ENCODE measurements around the gene PLXNA4. TPM values are rescaled to one million over a fixed set of nuclear protein-coding genes. Genes with fewer than 3 reads are reported as not detected.

PLXNA4 gene
- total RNA-seq, 1 donor from 2014 or later = 2.1 TPM

DNA sequence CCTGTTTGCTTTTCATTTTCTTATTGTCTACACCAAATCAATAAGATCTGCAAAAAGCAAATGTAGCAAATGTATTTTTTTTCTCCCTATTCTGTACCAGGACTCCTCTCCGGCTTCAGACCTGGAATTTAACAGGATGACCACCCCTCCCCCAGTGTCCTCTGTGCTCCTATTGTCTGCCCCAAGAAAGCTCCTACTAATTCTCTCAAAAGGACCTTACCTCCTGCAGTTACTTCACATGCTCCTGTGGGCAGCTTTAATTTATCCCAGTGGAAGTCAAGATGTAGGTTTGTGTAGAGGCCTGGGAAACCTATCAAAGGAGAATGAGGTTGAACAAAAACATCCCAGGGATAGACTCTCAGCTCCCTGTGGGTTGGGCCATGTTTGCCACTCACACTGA, 31.3 kb downstream of the PLXNA4 start:
- H3K9ac ChIP-seq (ENCODE audit: low read depth in 1 of 3, low read length in 3 of 3) = no peak overlapping the region
- no peaks in the 10 kb centered on the region for H3K36me3 ChIP-seq (ENCODE audit: control insufficient read depth in 3 of 3, insufficient read depth in 3 of 3, low read length in 3 of 3)
- no peaks in the 10 kb centered on the region for H3K4me1 ChIP-seq (ENCODE audit: control insufficient read depth in 3 of 3, insufficient read depth in 3 of 3, low read length in 3 of 3)
- H3K4me3 ChIP-seq (ENCODE audit: low read length in 3 of 3) = no peak overlapping the region
- H3K27me3 ChIP-seq (ENCODE audit: control insufficient read depth in 3 of 3, insufficient read depth in 3 of 3, low read length in 3 of 3) = no peaks in the 10 kb centered on the region
- peaks cover 0 to 3% (median 0%) of the 10 kb centered on the region in 3 donors for H3K9me3 ChIP-seq (ENCODE audit: control insufficient read depth in 3 of 3, low read length in 3 of 3)
- H3K27ac ChIP-seq (ENCODE audit: low read depth, low read length) = no peak overlapping the region

DNA sequence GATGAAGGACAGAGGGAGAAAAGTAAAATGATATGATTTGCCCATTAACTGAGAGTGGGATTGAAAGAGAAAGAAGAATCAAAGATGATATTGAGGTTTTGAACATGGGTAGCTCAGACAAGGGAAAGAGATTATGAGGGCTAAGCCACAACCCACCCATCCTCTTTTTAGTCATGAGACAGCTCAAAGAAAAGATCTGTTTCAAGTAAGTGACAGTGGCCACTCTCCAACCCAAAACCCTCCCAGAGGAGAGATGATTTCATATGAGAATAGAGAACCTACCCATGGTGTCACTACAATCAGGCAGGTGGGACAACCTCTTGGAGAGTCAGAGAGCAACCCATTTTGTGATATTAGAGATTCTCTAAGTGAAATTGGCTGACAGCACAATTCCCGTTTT, 32.2 kb downstream of the PLXNA4 start:
- Histone ChIP-seq H3K27me3 (ENCODE audit: control insufficient read depth in 3 of 3, insufficient read depth in 3 of 3, low read length in 3 of 3) (no peaks in the 10 kb centered on the region), H3K4me1 (ENCODE audit: control insufficient read depth in 3 of 3, insufficient read depth in 3 of 3, low read length in 3 of 3) (no peaks in the 10 kb centered on the region), H3K9me3 (ENCODE audit: control insufficient read depth in 3 of 3, low read length in 3 of 3) (peaks cover 0 to 3% (median 0%) of the 10 kb centered on the region in 3 donors), H3K36me3 (ENCODE audit: control insufficient read depth in 3 of 3, insufficient read depth in 3 of 3, low read length in 3 of 3) (no peaks in the 10 kb centered on the region), H3K9ac (ENCODE audit: low read depth in 1 of 3, low read length in 3 of 3) (no peak overlapping the region), H3K4me3 (ENCODE audit: low read length in 3 of 3) (no peak overlapping the region), H3K27ac (ENCODE audit: low read depth, low read length) (no peak overlapping the region)

DNA sequence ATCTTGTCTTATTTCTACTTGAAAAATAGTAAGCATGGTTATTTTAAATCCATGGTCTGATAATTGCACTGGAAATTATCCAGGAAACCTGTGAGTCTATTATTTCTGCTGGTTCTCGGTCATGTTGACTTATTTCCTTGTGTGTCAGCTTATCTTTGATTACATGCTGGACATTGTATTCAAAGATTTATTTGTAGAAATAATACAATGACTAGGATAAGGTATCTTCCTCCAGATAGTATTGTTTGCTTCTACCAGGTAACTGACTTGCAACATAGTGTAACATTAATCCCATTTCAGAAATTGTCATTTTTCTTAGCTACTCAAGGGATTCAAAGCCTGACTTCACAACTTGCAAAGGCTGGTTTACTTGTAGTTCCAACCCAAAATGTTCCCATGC, 33.4 kb downstream of the PLXNA4 start:
- H3K27me3 ChIP-seq (ENCODE audit: control insufficient read depth in 3 of 3, insufficient read depth in 3 of 3, low read length in 3 of 3) = no peaks in the 10 kb centered on the region
- H3K9me3 ChIP-seq (ENCODE audit: control insufficient read depth in 3 of 3, low read length in 3 of 3) = peaks cover 0 to 3% (median 0%) of the 10 kb centered on the region in 3 donors
- H3K27ac ChIP-seq (ENCODE audit: low read depth, low read length) = no peak overlapping the region
- no peak overlapping the region for H3K4me3 ChIP-seq (ENCODE audit: low read length in 3 of 3)
- H3K9ac ChIP-seq (ENCODE audit: low read depth in 1 of 3, low read length in 3 of 3) = no peak overlapping the region
- H3K36me3 ChIP-seq (ENCODE audit: control insufficient read depth in 3 of 3, insufficient read depth in 3 of 3, low read length in 3 of 3) = no peaks in the 10 kb centered on the region
- H3K4me1 ChIP-seq (ENCODE audit: control insufficient read depth in 3 of 3, insufficient read depth in 3 of 3, low read length in 3 of 3) = no peaks in the 10 kb centered on the region

DNA sequence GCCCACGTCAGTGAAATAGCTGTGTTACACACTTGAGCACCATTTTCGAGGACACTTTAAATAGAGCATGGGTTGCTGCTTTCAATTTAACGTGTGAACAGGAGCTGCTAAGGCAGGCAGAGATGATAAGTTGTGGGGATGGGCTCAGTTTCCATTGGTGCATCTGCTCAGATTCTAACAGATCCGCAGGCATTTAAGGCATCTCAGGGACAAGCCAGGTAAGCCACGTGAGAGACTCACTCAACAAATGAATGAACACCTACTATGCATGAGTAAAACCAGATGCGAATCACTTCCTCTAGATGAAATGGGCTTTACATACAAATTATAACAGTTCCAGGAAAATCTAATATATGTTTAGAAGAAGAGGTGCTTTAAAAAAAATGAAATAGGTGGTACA, 34.6 kb downstream of the PLXNA4 start:
- no peak overlapping the region for H3K27ac ChIP-seq (ENCODE audit: low read depth, low read length)
- peaks cover 0 to 3% (median 0%) of the 10 kb centered on the region in 3 donors for H3K9me3 ChIP-seq (ENCODE audit: control insufficient read depth in 3 of 3, low read length in 3 of 3)
- peaks cover 0 to 3% (median 0%) of the 10 kb centered on the region in 3 donors for H3K27me3 ChIP-seq (ENCODE audit: control insufficient read depth in 3 of 3, insufficient read depth in 3 of 3, low read length in 3 of 3)
- H3K36me3 ChIP-seq (ENCODE audit: control insufficient read depth in 3 of 3, insufficient read depth in 3 of 3, low read length in 3 of 3) = no peaks in the 10 kb centered on the region
- peaks cover 0 to 3% (median 0%) of the 10 kb centered on the region in 3 donors for H3K4me1 ChIP-seq (ENCODE audit: control insufficient read depth in 3 of 3, insufficient read depth in 3 of 3, low read length in 3 of 3)
- no peak overlapping the region for H3K9ac ChIP-seq (ENCODE audit: low read depth in 1 of 3, low read length in 3 of 3)
- H3K4me3 ChIP-seq (ENCODE audit: low read length in 3 of 3) = no peak overlapping the region

DNA sequence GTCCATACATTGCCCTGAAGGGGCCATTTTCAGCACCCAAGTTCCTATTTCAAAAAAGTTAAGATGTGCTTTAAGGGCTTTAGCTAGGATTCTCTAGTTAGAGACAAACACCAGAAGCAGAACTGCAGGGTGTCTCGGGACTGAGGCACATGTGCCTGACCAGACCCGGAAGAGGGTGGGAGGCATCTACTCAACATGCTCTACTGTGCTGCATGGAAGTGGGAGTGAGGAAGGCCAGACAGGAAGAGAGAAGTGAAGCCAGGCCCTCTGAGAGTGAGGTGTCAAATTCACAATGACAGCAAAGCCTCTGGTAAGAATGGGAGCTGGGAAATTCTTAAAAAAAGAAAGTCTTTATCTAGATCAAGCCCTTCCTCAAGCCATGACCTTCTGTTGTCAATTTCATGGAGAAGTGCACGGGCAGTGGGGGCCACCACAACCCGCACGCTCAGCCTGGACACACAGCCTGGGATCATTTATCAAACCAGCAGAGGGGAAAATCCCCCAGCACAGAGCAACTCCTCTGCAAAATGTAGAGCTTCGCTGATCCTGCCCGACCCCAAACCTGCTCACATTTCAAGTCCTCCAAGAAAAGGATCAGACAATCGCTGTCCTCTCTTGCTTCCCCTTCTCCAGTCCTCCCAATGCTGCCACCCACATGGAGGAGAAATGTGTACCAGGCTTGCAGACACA, 38.7 kb downstream of the PLXNA4 start:
- Histone ChIP-seq H3K36me3 (ENCODE audit: control insufficient read depth in 3 of 3, insufficient read depth in 3 of 3, low read length in 3 of 3) (no peaks in the 10 kb centered on the region), H3K4me1 (ENCODE audit: control insufficient read depth in 3 of 3, insufficient read depth in 3 of 3, low read length in 3 of 3) (peaks cover 0 to 3% (median 0%) of the 10 kb centered on the region in 3 donors), H3K4me3 (ENCODE audit: low read length in 3 of 3) (no peak overlapping the region), H3K27me3 (ENCODE audit: control insufficient read depth in 3 of 3, insufficient read depth in 3 of 3, low read length in 3 of 3) (peaks cover 0 to 11% (median 0%) of the 10 kb centered on the region in 3 donors), H3K27ac (ENCODE audit: low read depth, low read length) (no peak overlapping the region), H3K9me3 (ENCODE audit: control insufficient read depth in 3 of 3, low read length in 3 of 3) (no peaks in the 10 kb centered on the region), H3K9ac (ENCODE audit: low read depth in 1 of 3, low read length in 3 of 3) (no peak overlapping the region)

DNA sequence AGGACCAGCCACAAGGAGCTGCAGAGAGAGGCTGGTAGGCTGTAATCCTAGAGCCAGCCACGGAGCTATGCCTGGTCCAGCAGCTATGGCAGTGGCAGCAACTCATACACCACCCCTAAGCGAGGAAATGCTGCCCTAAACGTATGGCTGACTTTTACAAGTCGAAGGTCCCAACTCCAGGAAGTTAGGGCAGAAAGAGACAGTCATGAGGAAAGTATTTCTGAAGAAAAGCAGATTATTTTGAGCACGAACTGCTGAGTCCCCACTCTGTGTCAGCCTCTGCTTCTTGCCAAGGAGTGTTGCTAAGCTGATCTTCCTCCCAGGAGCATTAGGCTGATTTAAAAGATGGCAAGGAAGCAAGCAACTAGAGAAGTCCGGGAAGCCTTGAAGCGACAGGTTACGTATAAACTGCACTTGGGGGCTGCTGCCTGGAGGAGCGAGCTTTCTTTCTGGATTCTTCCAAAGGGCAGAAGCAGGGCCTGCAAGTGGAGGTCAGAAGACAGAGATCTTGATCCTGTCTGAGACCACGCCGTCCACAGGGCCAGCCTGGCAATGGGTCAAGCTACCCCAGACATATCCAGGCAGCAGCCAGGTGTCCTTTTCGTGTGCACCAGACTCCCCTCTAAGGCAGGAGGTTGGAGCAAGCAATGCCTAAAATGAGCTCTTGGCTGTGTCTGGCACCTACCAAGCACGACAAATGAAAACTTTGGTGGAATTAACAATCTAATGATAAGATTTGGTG, 39.4 kb downstream of the PLXNA4 start:
- Histone ChIP-seq H3K36me3 (ENCODE audit: control insufficient read depth in 3 of 3, insufficient read depth in 3 of 3, low read length in 3 of 3) (no peaks in the 10 kb centered on the region), H3K9me3 (ENCODE audit: control insufficient read depth in 3 of 3, low read length in 3 of 3) (no peaks in the 10 kb centered on the region), H3K9ac (ENCODE audit: low read depth in 1 of 3, low read length in 3 of 3) (no peak overlapping the region), H3K4me3 (ENCODE audit: low read length in 3 of 3) (no peak overlapping the region), H3K27me3 (ENCODE audit: control insufficient read depth in 3 of 3, insufficient read depth in 3 of 3, low read length in 3 of 3) (peaks cover 0 to 11% (median 0%) of the 10 kb centered on the region in 3 donors), H3K4me1 (ENCODE audit: control insufficient read depth in 3 of 3, insufficient read depth in 3 of 3, low read length in 3 of 3) (peaks cover 0 to 3% (median 0%) of the 10 kb centered on the region in 3 donors), H3K27ac (ENCODE audit: low read depth, low read length) (no peak overlapping the region)

DNA sequence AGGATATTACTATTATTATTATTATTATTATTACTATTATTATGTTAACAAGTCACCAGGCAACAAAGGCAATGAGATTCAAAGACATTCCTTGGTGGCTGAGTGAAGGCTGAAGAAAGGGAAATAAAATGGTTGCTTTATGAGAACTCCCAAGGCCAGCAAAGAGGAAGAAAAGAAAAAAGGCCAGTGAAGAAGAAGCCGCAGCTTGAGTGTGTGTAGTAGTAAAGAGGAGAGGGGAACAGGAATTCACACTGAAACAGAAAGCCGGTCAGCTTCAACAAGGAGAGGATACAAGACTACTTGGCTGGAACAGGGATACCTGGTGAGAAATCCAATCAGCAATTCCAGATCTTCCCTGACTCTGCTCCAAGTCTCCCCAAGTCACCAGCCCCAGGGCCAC, 42.4 kb downstream of the PLXNA4 start:
- H3K36me3 ChIP-seq (ENCODE audit: control insufficient read depth in 3 of 3, insufficient read depth in 3 of 3, low read length in 3 of 3) = no peaks in the 10 kb centered on the region
- H3K4me3 ChIP-seq (ENCODE audit: low read length in 3 of 3) = no peak overlapping the region
- H3K27ac ChIP-seq (ENCODE audit: low read depth, low read length) = no peak overlapping the region
- H3K27me3 ChIP-seq (ENCODE audit: control insufficient read depth in 3 of 3, insufficient read depth in 3 of 3, low read length in 3 of 3) = peaks cover 0 to 11% (median 0%) of the 10 kb centered on the region in 3 donors
- peaks cover 0 to 3% (median 0%) of the 10 kb centered on the region in 3 donors for H3K4me1 ChIP-seq (ENCODE audit: control insufficient read depth in 3 of 3, insufficient read depth in 3 of 3, low read length in 3 of 3)
- no peaks in the 10 kb centered on the region for H3K9me3 ChIP-seq (ENCODE audit: control insufficient read depth in 3 of 3, low read length in 3 of 3)
- H3K9ac ChIP-seq (ENCODE audit: low read depth in 1 of 3, low read length in 3 of 3) = no peak overlapping the region

DNA sequence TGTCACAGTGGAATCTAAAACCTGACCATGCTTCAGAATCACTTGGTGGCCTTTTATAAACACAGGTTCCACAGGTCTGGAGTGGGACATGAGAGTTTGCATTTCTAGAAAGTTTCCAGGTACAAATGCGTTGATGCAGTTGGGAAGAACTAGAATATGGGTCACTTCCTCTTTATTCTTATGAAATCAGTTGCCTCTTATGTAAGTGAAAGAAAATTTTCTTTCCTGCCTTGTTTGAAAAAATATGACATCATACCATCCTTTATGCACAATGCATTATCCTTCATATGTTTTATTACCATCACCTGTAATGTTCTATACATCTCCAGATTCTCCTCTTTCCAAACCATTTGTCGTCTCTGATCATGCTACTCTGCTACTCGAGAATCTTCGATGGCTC, 44.0 kb downstream of the PLXNA4 start:
- Histone ChIP-seq H3K27ac (ENCODE audit: low read depth, low read length) (no peak overlapping the region), H3K9ac (ENCODE audit: low read depth in 1 of 3, low read length in 3 of 3) (no peak overlapping the region), H3K4me1 (ENCODE audit: control insufficient read depth in 3 of 3, insufficient read depth in 3 of 3, low read length in 3 of 3) (peaks cover 0 to 3% (median 0%) of the 10 kb centered on the region in 3 donors), H3K27me3 (ENCODE audit: control insufficient read depth in 3 of 3, insufficient read depth in 3 of 3, low read length in 3 of 3) (peaks cover 0 to 11% (median 0%) of the 10 kb centered on the region in 3 donors), H3K4me3 (ENCODE audit: low read length in 3 of 3) (no peak overlapping the region), H3K36me3 (ENCODE audit: control insufficient read depth in 3 of 3, insufficient read depth in 3 of 3, low read length in 3 of 3) (no peaks in the 10 kb centered on the region), H3K9me3 (ENCODE audit: control insufficient read depth in 3 of 3, low read length in 3 of 3) (no peaks in the 10 kb centered on the region)

DNA sequence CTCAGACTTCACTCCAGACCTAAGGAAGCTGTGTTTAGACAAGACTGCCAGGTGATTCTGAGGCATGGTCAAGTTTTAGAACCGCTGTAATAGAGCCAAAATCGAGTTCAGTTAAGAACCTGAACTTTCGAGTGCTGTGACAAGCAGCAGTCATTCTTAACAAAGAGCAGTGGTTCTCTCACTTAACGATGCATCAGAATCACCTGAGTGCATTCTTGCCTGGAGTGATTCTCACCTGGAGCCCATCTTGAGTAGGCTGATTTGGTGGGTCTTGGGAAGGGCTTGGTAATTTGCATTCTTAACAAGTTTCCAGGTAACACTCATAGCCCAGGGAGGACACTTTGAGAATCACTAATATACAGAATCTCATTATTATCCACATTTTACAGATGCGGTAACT, 44.7 kb downstream of the PLXNA4 start:
- Histone ChIP-seq H3K9ac (ENCODE audit: low read depth in 1 of 3, low read length in 3 of 3) (no peak overlapping the region), H3K4me3 (ENCODE audit: low read length in 3 of 3) (no peak overlapping the region), H3K36me3 (ENCODE audit: control insufficient read depth in 3 of 3, insufficient read depth in 3 of 3, low read length in 3 of 3) (no peaks in the 10 kb centered on the region), H3K9me3 (ENCODE audit: control insufficient read depth in 3 of 3, low read length in 3 of 3) (no peaks in the 10 kb centered on the region), H3K4me1 (ENCODE audit: control insufficient read depth in 3 of 3, insufficient read depth in 3 of 3, low read length in 3 of 3) (no peaks in the 10 kb centered on the region), H3K27me3 (ENCODE audit: control insufficient read depth in 3 of 3, insufficient read depth in 3 of 3, low read length in 3 of 3) (peaks cover 0 to 10% (median 0%) of the 10 kb centered on the region in 3 donors), H3K27ac (ENCODE audit: low read depth, low read length) (no peak overlapping the region)

DNA sequence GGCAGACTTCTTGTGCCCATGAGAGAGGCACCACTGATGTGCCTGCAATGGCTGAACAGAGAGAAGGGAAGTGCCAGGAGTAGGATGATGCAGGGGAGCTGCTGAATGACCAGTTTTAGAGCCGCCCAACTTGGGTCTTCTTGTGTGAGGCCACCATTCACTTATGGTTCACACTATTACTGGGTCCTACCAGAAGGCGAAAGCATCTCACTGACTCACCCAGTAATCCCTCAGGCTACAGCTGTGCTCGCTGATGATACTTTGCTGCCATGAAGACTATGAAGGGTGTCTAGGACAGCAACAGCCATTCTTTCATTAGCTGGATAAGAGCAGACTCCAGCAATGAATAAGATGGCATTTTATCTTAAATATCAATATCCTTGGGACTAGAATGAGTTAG, 47.6 kb downstream of the PLXNA4 start:
- no peak overlapping the region for H3K27ac ChIP-seq (ENCODE audit: low read depth, low read length)
- no peaks in the 10 kb centered on the region for H3K4me1 ChIP-seq (ENCODE audit: control insufficient read depth in 3 of 3, insufficient read depth in 3 of 3, low read length in 3 of 3)
- no peak overlapping the region for H3K4me3 ChIP-seq (ENCODE audit: low read length in 3 of 3)
- H3K36me3 ChIP-seq (ENCODE audit: control insufficient read depth in 3 of 3, insufficient read depth in 3 of 3, low read length in 3 of 3) = no peaks in the 10 kb centered on the region
- no peaks in the 10 kb centered on the region for H3K9me3 ChIP-seq (ENCODE audit: control insufficient read depth in 3 of 3, low read length in 3 of 3)
- H3K9ac ChIP-seq (ENCODE audit: low read depth in 1 of 3, low read length in 3 of 3) = no peak overlapping the region
- peaks cover 0 to 3% (median 0%) of the 10 kb centered on the region in 3 donors for H3K27me3 ChIP-seq (ENCODE audit: control insufficient read depth in 3 of 3, insufficient read depth in 3 of 3, low read length in 3 of 3)

Measured in skeletal muscle tissue (tissue), 4 donors.